GM12872 (cell line): ENCODE data around the gene FAM107A.

Experiments
- TF ChIP-seq, protein P1 (sequence below): IDR thresholded peaks from 3 replicates; pipeline ENCODE4 v1.5.1; 2011; ENCODE audit warnings: low read depth, mild to moderate bottlenecking, low read length, moderate library complexity; ENCODE audit not compliant: insufficient read depth

The FAM107A gene

DNA sequence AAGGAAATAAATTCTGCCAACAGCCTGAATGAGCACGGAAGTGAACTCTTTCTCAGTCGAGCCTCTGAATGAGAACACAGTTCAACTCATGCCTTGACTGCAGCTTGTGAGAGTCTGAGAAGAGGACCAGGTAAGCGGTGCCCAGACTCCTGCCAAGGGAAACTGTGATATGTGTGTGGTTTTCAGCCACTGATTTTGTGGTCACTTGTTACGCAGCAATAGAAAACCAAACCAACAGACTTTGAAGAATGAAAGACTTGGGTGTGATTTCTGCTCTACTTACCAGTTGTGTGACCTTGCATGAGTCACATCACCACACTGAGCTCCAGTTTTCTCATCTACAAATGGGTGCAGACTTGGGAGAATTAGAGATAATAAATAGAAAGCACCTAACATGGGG, 30.6 kb upstream of the FAM107A start:
- TF ChIP-seq, protein P1, sequence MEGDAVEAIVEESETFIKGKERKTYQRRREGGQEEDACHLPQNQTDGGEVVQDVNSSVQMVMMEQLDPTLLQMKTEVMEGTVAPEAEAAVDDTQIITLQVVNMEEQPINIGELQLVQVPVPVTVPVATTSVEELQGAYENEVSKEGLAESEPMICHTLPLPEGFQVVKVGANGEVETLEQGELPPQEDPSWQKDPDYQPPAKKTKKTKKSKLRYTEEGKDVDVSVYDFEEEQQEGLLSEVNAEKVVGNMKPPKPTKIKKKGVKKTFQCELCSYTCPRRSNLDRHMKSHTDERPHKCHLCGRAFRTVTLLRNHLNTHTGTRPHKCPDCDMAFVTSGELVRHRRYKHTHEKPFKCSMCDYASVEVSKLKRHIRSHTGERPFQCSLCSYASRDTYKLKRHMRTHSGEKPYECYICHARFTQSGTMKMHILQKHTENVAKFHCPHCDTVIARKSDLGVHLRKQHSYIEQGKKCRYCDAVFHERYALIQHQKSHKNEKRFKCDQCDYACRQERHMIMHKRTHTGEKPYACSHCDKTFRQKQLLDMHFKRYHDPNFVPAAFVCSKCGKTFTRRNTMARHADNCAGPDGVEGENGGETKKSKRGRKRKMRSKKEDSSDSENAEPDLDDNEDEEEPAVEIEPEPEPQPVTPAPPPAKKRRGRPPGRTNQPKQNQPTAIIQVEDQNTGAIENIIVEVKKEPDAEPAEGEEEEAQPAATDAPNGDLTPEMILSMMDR, result no peak

- TF ChIP-seq, protein P1, result no peak
Measured at GRCh38 chr3:58606693-58607092, 29.5 kb upstream of the FAM107A start.

- TF ChIP-seq, protein P1, result no peak
Measured at GRCh38 chr3:58604031-58604430, 26.8 kb upstream of the FAM107A start.

DNA sequence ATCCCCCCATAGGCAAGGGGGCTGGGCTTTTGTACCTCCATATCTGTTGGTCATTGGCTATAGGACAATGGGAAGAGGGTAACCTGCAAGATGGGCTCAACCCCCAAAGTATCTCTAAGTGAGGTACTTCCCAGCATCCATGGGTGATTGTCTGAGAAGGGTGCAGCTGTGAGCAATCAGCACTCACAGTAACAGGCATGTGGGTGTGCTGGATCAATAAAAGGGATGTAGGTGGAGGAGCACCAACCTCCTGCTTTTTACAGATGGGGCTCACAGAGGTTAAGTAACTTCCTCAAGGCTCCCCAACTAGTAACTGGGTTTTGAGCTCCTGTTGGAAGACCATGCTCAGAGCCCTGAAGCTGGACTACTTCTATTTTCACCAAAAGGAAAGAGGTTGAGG, 26.4 kb upstream of the FAM107A start:
- TF ChIP-seq, protein P1, result no peak

- TF ChIP-seq, protein P1, result no peak
Measured at GRCh38 chr3:58597770-58598310, 20.6 kb upstream of the FAM107A start.

GRCh38 chr3:58596834-58597518, 19.8 kb upstream of the FAM107A start:
- TF ChIP-seq, protein P1, result no peak

DNA sequence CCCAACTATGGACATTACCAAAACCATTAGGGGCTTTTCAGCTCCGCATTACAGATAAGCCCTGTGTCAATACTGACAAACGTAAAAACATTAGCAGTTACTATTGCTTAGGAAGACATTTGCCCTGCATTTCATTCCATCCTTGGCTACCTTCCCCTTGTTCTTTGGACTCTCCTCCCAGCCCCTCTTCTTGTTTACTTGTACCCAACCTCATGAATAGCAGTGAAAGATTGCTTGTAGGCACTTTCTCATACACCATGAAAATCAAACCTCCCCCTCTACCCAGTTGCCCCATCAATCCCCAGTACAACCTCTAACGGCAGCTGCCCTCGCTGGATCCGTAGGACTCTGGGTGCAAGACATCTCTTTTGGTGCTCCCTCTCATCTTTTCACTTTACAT, 16.9 kb upstream of the FAM107A start:
- TF ChIP-seq, protein P1, result no peak
